Endometrial microvascular endothelial cells (primary cell): Measurements from ENCODE around the gene RXRA. TPM values are rescaled to one million over a fixed set of nuclear protein-coding genes. Genes with fewer than 3 reads are reported as not detected.

Experiments used
- in situ Hi-C: cut with HindIII; loops from 2 replicates; pipeline ENCODE4 v1.10.0; 2017; ENCODE audit warnings: low sequenced_read_pairs, low pct_unique_long_range_greater_than_20kb; ENCODE audit errors: inconsistent ontology term
- total RNA-seq: library from RNA; depleted of rRNA; stranded (reverse); fragments of >200 nt; gene quantifications from one replicate; pipeline ENCODE4 v1.2.3, GENCODE V29; 2015; ENCODE audit errors: inconsistent ontology term

Gene RXRA
- total RNA-seq, 1 donor from 2014 or later = 14.8 TPM

- in situ Hi-C loops = no loop called here
These were observed 33.4 kb downstream of the RXRA start for GRCh38 chr9:134359493-134360179.

GRCh38 chr9:134360180-134360759 lies 34.0 kb downstream of the RXRA start:
- in situ Hi-C loops = no loop called here

- in situ Hi-C loops = no loop called here
These were observed 34.6 kb downstream of the RXRA start for GRCh38 chr9:134360897-134361296.

GRCh38 chr9:134361426-134361825 lies 35.2 kb downstream of the RXRA start:
- in situ Hi-C loops = no loop called here

- in situ Hi-C loops = no loop called here
These were observed 35.7 kb downstream of the RXRA start for GRCh38 chr9:134361843-134362414.

- in situ Hi-C loops = no loop called here
These were observed 37.2 kb downstream of the RXRA start for GRCh38 chr9:134363450-134363849.

- in situ Hi-C loops = no loop called here
These were observed 38.3 kb downstream of the RXRA start for GRCh38 chr9:134364391-134365114.

GRCh38 chr9:134365115-134365596 lies 38.9 kb downstream of the RXRA start:
- in situ Hi-C loops = no loop called here

GRCh38 chr9:134365791-134366222 lies 39.6 kb downstream of the RXRA start:
- in situ Hi-C loops = no loop called here

GRCh38 chr9:134366223-134367031 lies 40.2 kb downstream of the RXRA start:
- in situ Hi-C loops = no loop called here

GRCh38 chr9:134367061-134367460 lies 40.8 kb downstream of the RXRA start:
- in situ Hi-C loops = no loop called here

GRCh38 chr9:134367791-134368490 lies 41.7 kb downstream of the RXRA start:
- in situ Hi-C loops = no loop called here

- in situ Hi-C loops = no loop called here
These were observed 42.3 kb downstream of the RXRA start for GRCh38 chr9:134368571-134368970.

GRCh38 chr9:134369416-134370212 lies 43.4 kb downstream of the RXRA start:
- in situ Hi-C loops = no loop called here

- in situ Hi-C loops = no loop called here
These were observed 43.9 kb downstream of the RXRA start for GRCh38 chr9:134370213-134370492.

GRCh38 chr9:134370638-134371037 lies 44.4 kb downstream of the RXRA start:
- in situ Hi-C loops = no loop called here

- in situ Hi-C loops = no loop called here
These were observed 45.5 kb downstream of the RXRA start for GRCh38 chr9:134371731-134372130.
